Mesothelial cell of epicardium (in vitro differentiated cells): ENCODE measurements around the gene SERPINE2. TPM values are rescaled to one million over a fixed set of nuclear protein-coding genes. Genes with fewer than 3 reads are reported as not detected.
A peak's percentile ranks its signal among the peaks of the same experiment; 100 is the strongest.

Experiments
- DNase-seq, 2 experiments: peaks; one replicate each; pipeline ENCODE4 v3.0.0; 2021; ENCODE audit warnings: low spot score in 2 of 2; ENCODE audit not compliant: unreplicated experiment in 2 of 2
- H3K27ac Mint-ChIP-seq: 2 replicates; pipeline ENCODE4 v1.8.0; 2021; ENCODE audit warnings: mixed read lengths
- H3K27me3 Mint-ChIP-seq: 2 replicates; pipeline ENCODE4 v1.8.0; 2021; ENCODE audit warnings: low read depth, mixed read lengths
- H3K36me3 Mint-ChIP-seq: 2 replicates; pipeline ENCODE4 v1.8.0; 2021; ENCODE audit warnings: mixed read lengths
- H3K4me1 Mint-ChIP-seq: 2 replicates; pipeline ENCODE4 v1.8.0; 2021; ENCODE audit warnings: mixed read lengths
- H3K4me3 Mint-ChIP-seq: 2 replicates; pipeline ENCODE4 v1.8.0; 2021; ENCODE audit warnings: mild to moderate bottlenecking, moderate library complexity, mixed read lengths
- H3K9me3 Mint-ChIP-seq: 2 replicates; pipeline ENCODE4 v1.8.0; 2021; ENCODE audit warnings: mixed read lengths
- total RNA-seq: library from RNA; stranded (reverse); gene quantifications from 3 replicates; pipeline ENCODE4 v1.2.1, GENCODE V29; 2021
- TF ChIP-seq, protein P1 (sequence below): fragments of 200-600 bp; sonication (generic); IDR thresholded peaks from one replicate; pipeline ENCODE4 v1.5.0; 2021; ENCODE audit warnings: antibody characterized with exemption; ENCODE audit not compliant: unreplicated experiment

SERPINE2 gene
- total RNA-seq, 1 donor from 2014 or later = 49.9 TPM

DNA sequence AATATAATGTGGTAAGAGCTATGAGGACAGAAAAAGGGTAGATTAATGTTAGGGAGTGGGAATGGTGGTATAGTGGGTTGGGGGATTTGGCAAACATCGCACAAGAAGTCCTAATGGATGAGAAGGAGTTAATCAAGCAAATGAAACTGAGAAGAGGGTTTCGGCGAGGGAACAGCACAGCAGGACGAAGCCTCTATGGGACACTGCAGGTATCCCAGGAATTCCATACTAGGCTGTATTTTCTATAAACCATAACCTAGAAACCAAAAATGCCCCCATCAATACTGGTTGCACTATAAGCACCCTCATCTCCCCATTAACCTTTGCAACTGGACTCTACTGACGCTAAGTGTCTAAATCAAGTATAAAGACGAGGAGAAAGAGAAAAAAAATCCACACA, 104.2 kb downstream of the SERPINE2 start:
- H3K27ac Mint-ChIP-seq = no peak overlapping the region
- H3K9me3 Mint-ChIP-seq = no peaks in the 10 kb centered on the region
- peaks cover 6% of the 10 kb centered on the region for H3K36me3 Mint-ChIP-seq
- no peaks in the 10 kb centered on the region for H3K27me3 Mint-ChIP-seq
- peaks cover 44% of the 10 kb centered on the region for H3K4me1 Mint-ChIP-seq
- DNase-seq = no peak
- no peak overlapping the region for H3K4me3 Mint-ChIP-seq
- TF ChIP-seq, protein P1, sequence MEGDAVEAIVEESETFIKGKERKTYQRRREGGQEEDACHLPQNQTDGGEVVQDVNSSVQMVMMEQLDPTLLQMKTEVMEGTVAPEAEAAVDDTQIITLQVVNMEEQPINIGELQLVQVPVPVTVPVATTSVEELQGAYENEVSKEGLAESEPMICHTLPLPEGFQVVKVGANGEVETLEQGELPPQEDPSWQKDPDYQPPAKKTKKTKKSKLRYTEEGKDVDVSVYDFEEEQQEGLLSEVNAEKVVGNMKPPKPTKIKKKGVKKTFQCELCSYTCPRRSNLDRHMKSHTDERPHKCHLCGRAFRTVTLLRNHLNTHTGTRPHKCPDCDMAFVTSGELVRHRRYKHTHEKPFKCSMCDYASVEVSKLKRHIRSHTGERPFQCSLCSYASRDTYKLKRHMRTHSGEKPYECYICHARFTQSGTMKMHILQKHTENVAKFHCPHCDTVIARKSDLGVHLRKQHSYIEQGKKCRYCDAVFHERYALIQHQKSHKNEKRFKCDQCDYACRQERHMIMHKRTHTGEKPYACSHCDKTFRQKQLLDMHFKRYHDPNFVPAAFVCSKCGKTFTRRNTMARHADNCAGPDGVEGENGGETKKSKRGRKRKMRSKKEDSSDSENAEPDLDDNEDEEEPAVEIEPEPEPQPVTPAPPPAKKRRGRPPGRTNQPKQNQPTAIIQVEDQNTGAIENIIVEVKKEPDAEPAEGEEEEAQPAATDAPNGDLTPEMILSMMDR = no peak

DNA sequence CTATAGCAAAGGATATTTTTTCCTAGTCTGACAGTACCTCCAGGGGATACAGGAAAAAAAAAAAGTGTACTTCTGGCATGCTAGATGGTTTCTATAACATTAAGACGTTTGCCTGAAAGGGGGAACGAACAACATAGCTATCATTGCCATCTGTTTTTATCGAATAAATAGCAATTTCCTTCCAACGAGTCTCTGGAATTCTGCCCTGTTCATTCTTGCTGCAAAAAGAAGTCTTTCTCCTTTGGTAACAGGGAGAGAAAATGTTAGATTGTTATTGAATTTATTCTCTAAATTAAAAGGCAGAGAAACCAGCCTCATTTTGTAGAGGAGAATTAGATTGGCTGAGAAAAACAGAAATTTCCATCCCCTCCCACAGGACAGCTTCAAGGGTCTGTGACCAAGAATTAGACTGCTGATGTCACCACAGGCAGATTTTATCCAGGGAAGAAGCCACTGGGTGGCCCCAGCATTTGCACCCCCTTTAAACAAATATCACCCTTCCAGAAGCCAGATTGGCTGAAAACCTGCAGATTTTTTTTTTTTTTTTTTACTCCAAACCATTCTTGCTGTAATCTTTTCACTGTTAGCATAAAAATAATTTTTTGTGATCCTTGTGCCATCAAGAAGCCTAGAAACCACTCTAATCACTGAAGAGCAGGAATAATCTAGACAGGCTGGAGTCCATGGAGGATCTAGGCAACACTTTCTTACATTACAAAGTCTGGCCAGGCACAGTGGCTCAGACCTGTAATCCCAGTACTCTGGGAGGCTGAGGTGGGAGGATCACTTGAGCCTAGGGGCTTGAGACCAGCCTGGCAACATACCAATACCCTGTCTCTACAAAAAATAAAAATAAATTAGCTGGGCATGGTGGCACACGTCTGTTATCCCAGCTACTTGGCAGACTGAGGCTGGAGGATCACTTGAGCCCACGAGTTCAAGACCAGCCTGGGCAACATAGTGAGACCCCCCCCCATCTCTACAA, 106.0 kb downstream of the SERPINE2 start:
- TF ChIP-seq, protein P1 = no peak
- H3K27me3 Mint-ChIP-seq = no peaks in the 10 kb centered on the region
- peaks cover 2% of the 10 kb centered on the region for H3K9me3 Mint-ChIP-seq
- DNase-seq = no peak
- H3K4me3 Mint-ChIP-seq = no peak overlapping the region
- H3K36me3 Mint-ChIP-seq = peaks cover 2% of the 10 kb centered on the region
- H3K27ac Mint-ChIP-seq = peak overlapping the region; percentile 51
- H3K4me1 Mint-ChIP-seq = peaks cover 48% of the 10 kb centered on the region

DNA sequence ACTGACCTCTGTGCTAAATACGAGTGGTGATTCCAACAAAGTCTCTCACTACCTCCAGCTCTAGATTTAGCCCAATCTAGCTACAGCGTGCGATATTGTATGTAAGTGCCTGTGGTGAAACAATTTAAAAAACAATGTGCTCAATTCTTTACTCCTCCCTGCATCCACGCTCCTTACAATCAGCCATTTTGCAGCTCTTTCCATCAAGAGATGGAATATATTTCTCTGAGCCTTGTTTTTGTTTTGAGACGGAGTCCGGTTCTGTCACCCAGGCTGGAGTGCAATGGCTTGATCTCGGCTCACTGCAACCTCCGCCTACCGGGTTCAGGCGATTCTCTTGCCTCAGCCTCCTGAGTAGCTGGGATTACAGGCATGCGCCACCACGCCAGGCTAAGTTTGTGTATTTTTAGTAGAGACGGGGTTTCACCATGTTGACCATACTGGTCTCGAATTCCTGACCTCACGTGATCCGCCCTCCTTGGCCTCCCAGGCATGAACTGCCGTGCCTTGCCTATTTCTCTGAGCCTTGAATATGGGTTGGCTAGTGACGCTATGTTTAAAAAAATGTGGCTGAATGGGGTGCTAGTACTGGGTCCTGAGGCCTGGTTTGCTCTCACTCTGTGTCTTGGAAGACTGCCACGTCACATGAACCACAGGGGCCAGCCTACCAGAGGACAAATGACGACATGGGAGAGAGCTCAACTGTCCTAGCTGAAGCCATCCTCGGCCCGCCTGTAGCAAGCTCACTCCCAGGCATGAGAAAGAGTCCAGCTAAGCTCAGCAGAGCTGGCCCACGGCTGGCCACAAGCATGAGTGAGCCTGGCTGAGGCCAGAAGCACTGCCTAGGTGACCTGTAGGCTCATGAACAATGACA, 108.7 kb downstream of the SERPINE2 start:
- peaks cover 17% of the 10 kb centered on the region for H3K36me3 Mint-ChIP-seq
- peaks cover 19% of the 10 kb centered on the region for H3K9me3 Mint-ChIP-seq
- H3K4me1 Mint-ChIP-seq = peaks cover 31% of the 10 kb centered on the region
- H3K27ac Mint-ChIP-seq = peak overlapping the region; percentile 73
- H3K4me3 Mint-ChIP-seq = no peak overlapping the region
- TF ChIP-seq, protein P1 = no peak
- DNase-seq = no peak
- no peaks in the 10 kb centered on the region for H3K27me3 Mint-ChIP-seq

DNA sequence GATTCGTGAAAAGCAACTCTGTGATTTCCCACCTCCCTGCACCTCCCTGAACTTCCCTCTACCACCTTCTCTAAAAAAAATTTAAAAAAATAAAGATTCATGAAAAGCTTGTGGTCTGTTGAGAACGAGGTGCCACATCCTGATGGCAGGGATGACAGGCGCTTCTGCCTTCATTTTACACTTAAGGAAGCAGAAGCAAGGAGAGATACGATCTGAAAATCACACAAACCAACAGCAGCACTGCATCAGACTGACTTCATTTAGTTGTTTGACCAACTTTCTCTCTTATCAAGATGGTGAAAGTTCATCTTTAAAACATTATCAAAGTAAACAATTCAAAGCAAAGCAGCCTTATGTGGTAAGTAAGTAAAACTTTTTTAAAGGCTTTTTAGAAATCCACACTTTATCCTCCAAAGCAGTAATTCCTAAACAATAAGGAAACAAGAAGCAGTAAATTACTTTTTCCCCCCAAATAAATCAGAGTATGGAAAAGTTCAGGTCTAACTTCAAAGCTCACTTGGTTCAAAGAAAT, 109.4 kb downstream of the SERPINE2 start:
- Mint-ChIP-seq H3K36me3 (peaks cover 19% of the 10 kb centered on the region), H3K9me3 (peaks cover 19% of the 10 kb centered on the region), H3K27ac (peak overlapping the region; percentile 73), H3K4me3 (no peak overlapping the region), H3K27me3 (no peaks in the 10 kb centered on the region), H3K4me1 (peaks cover 27% of the 10 kb centered on the region)
- no peak for DNase-seq
- TF ChIP-seq, protein P1 = no peak
